ENCODE measurements around the gene ACOX2.
"Not testable (repeated sequence)": the region's sequence is repeated elsewhere in the genome, so short reads cannot be mapped to it uniquely, and the experiment has no call there.

Gene ACOX2

DNA sequence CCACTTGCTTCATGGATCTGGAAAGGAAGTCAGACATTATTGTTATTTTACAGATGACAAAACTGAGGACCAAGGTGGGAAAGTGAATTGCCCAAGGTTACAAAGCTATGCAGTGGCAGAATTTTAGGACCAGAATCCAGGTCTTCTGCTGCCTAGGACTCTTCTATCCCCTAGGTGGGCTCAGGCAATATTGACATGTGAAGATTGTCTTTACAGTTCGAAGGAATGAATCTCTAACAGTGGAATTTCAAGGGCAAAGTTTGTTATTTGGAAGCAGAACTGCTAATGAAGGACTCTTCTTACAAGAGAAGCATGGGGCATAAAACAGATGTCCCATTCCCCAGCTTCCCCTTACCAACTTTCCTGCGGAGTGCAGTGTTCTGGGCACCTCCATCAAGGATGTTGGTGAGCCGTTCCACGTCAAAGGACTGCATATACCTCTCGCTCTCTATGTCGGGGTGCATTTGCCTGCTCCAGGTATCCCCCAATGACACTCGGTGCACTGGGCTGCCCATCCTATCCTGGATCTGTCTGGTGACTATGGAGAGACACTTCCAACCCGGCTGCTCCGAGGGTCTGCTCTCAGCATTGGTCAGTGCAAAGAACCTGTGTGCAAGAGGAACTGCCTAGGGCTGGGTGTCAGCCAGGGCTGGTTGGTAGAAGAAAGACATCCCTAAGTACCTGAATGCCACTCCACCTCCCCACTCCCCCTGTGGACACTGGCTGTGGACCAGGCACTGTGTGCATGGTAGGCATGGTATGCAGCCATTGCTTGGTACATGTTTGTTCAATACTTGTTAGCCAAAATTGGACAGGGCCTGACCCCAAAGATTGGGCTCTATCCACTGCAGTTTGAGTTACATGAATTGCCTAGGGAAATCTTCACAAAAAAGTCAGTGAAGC is 2.1 kb downstream of the ACOX2 start:
- no peak for DNase-seq

DNA sequence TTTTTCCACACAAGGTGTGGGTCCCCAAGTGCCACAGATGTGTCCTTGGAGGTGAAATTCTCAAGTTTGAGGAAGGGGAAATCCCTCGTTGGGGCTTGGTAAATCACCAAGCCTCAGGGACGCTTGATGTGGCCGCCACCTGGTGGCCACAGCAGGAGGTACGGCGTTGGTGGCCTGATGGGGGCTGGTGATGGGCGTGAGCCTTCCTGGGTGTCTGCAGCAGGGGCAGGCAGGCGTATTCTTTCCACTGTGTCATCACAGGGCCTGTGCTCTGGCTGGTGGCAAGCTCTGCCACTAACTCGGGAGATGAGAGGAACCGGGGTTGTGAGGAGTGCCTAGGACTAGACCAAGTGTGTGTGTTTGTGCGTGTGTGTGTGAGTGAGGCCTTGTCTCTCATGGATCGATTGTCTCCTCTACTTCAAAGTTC is 4.2 kb downstream of the ACOX2 start:
- peak; percentile 87 for DNase-seq

DNA sequence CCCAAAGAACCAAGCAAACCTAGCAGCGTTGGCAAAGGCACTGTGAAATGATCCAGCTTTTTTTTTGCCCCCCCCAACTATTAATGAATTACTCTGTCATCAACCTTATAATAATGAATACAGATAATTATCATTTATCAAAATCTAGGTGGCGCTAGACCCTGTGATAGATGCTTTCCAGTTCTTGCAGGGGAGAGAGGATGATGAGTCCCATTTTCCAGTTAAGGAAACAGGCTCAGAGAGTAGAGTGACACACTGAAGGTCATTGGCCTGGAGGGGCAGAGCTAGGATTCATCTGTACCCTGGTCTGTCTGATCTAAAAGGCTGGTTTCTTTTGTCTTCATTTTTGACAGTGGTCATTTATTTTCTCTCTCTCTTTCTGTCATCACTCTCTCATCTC is 5.0 kb downstream of the ACOX2 start:
- DNase-seq: no peak

DNA sequence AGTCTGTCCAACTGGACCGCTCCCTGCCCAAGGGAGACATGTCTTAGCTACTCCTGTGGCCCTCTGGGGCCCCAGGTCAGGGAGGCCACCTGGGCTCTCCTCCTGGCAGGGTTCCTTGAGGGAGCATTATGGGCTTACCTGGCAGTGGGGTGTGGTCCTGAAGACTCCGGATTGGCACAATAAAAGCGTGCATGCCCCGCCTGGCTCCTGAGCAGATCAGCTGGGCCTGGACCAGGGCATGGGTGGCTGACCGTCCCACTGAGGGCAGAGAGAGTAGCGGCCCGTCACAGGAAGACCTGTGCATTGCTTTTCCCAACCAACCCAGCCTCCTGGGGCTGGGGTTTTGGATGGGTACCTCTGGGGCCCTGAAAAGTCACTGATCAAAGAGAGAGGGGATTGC is 5.4 kb downstream of the ACOX2 start:
- DNase-seq: no peak

DNA sequence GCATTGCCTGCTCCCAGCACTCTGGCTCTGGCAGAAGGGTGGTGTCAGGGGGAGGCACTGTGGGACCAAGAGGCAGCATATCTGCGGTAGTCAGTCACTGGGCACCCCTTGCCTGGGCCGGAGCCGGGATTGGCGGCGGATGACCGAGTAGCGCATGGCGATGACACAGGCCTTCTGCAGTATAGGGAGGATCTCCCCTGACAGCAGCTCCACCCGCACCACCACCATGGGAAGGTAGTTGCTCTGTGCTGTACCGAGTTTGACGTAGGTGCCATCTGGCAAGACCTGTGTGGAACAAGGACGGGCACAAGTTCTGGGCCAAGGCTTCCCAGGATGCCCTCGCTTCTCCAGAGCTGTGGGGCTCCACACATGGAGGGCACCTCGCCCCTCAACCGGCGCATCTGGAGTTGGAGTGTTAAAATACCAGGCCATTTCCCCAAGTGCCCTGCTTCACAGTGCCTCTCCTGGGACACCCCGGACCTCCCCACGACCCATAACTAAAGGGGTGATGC is 6.6 kb downstream of the ACOX2 start:
- DNase-seq: no peak

DNA sequence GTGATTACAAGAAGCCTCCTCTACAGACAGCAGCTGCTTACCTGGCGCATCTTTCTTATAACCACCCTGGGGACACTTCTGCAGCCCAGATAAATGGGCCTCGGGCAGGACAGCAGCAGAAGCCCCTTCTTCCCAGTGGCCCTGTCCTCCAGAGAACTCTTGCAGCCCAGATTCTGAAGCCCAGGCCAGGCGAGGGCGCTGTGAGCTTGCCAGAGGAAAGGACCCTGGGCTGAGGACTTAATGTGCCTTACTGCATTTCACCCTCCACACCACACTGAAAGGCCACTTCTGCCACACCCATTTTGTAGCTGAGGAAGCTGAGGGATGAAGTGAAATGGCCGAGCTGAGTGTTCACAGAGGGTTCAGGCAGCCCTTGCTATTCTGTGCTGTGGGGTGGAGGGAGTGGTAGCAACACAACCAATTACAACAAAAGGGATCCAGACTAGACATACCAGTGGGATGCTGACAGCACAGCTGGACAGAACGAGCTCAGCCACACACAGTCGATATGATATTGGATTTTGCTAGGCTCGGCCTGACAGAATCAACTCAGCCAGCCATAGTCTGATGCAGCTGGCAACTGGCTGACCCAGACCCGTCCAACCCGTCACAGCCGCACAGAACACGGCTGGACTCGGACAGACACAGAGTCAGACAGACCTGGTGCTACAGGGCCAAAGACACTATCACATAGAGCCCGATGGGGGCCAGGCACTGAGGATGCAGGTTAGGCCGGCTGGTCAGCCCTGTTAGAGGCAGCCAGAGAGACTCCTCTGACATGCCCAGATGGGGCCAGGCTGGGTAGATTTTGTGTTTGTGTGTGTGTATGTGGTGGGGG is 7.3 kb downstream of the ACOX2 start:
- no peak for DNase-seq

DNA sequence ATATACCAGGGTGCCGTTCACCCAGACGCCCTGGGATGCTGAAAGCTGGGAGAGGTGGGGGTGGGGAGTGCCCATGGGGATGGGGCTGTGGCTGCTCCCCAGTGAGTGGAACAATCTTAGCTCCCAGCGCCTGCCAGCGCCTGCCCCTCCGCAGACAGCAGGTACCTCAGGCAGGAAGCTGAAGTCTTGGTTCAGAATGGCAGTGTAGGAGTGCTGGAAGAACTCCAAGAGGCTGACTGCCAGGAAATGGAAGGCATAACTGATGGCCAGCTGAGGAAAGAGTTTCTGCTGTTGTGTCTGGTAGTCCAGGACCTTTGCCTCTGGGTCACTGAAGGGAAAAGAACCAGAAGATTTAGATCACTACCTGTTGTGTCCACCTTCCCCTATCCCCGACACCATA is 8.4 kb downstream of the ACOX2 start:
- DNase-seq: no peak

DNA sequence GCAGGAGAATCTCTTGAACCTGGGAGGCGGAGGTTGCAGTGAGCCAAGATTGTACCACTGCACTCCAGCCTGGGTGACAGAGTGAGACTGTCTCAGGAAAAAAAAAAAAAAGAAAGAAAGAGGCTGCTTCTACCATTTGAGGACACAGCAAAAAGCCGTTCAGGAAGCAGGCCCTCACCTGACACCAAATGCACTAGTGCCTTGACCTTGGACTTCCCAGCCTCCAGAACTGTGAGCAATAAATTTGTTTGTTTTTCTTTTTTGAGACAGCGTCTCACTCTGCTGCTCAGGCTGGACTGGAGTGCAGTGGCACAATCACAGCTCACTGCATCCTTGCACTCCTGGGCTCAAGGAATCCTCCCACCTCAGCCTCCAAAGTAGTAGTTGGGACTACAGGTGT is 9.6 kb downstream of the ACOX2 start:
- DNase-seq: not testable (repeated sequence)

DNA sequence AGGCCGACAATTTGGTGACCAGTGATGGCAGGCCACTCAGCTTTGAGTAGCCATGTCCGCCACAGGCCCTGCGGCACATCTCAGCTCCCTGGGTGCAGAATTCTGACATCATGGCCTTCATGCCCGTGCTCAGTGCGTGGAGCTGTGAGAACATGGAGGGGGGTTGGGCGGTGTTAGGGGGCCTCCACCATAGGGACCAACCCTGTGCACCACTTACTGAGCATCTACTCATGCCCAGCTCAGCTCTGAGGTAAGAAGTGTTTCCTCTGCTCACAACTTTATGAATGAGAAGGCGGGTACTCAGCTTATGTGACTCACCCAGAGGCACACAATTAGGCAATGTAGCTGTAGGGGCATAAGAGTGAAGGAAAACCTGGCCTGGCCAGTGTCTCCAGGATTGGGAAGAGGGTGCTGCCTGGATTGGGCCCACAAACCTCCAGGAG is 10.5 kb downstream of the ACOX2 start:
- no peak for DNase-seq

DNA sequence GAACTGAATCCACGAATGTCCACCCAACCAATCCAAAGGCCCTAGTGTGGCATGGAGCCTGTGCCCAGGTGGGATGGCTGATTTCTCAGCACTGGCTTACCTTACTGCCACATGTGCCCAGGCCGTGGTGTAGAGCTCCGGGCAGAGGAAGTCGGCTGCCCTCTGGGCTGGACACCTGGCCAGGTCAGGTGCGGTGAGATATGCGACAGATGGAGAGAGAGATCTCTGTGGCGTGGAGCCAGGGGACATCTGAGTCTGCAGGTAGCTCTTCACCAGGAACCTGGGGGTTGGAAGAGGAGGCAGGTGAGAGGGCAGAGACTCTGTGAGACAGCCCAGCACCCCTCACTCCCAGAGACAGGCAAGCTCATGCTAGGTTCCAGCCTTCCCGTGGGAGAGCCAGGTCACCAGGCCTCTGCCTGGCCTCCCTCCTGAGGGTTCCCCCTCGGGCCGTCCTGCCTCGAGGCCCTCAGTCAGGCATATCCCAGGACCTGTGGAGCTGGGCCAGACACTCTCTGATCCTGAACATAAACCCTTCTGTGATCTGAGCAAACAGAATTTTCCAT is 12.6 kb downstream of the ACOX2 start:
- DNase-seq: no peak

DNA sequence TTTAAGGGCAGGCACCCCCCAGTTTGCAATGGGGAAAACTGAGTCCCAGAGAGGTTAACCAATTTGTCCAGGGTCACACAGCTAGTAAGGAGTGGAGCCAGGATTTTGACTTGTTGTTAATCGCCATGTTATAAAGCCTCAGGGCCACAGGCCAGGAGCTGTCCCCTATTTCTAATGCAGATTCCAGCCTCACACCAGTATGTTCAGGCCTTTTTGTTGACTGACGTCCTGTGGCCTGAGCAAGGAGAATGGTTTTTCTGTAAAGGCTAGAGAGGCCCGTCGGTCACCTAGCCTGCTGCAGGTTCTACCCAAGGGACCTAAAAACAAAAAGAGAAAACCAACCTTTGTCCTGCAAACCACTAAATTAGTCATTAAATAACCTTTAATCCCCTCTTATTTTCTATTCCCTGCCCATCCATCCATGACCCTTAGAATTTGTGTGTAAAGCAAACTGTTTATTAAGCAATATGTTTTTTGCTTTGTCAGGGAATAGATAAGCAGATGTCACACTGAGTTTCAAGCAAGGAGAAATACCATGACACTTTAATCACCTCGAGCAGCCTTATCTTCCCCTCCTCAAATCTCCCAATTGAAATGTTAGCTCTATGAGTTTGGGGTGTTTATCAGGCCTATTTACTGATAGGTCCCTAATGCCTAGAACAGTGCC is 14.1 kb downstream of the ACOX2 start:
- no peak for DNase-seq

DNA sequence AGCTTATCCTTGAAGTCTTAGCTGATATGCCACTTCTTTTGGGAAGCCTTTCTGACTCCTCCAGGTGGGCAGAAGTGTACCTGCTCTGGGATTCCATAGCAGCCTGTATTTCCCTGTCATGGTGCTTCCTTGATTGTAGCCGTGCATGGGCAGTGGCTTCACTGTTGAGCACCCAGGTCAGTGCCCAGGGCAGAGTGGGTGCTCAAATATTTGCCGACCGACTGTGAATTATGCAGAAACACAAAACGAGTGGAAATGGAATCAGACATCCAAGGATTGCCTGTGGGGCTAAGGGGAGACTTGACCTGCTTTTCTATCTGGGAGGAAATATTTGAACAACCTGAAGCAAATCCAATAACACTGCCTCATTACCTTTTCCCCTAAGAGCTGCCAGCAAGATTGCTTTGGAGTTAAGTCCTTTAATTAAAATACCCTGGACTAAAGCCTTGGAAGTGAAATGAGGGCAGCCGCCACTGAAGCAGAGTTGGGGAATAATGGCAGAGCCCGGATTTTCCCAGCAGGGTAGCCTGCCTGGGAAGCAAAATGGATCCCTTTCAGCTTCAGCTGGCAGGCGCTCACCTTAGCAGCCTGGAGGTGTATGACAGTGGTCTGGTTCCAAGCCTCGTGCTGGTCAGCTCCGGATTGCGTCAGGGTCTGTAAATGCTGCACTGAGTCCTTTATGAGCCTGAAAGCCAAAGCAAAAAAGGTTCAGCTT is 14.9 kb downstream of the ACOX2 start:
- no peak for DNase-seq

DNA sequence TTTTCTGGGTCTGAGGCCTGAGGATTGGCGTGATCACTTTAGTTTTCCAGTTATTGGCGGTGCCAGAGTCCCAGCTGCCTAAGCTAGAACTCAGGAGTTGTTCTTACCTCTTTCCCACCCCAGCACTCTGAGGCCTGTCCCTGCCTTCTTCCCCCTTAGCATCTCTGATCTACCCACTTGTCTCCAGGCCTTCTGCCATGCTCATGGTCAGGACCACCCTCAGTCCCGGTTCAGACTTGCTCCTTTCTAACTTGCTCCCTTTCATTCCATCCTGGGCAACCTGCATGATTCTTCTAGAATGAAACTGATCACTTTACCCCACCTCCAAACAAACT is 15.7 kb downstream of the ACOX2 start:
- no peak for DNase-seq

DNA sequence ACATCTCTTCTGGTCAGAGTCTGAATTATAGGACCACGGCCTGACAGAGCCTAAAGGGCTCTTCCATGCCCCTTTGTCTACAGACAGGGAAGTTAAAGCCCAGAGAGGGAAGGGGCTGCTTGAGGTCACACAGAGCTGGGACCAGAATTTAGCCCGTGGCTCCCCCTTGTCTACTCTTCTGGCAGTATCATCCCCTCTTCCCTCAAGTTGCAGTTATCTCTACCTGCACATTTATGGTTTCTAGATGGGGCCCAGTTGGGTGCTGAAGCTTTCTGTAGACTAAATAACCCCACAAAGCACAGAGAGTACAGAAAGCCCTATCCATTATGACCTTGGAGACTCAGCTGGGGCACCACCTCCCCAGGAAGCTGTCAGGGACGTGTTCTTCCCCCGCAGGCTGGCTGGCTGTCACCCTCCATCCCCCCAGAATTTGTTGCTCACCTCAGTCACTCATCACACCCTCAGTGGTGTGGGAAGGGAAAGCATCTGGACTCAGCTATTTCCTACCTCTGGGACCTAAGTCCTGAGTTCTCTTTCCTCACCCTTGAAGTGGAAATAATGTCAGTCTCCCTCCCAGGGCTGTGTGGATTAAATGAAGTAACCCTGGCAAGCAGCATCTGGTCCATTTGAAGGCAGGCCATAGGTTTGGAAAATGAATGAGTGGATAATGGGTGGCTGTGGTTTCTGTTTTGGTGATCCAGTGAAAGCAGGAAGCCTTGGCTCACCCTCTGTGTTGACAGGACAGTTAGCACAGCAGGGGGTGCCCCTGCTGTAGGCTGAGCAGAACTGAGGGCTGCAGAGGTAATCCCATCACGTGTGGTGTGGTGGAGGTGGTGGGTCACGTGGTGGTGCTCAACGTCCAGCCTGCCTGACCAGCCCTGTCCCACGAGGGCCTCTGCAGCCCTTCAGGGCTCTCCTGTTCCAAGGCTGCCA is 16.3 kb downstream of the ACOX2 start:
- DNase-seq: no peak

DNA sequence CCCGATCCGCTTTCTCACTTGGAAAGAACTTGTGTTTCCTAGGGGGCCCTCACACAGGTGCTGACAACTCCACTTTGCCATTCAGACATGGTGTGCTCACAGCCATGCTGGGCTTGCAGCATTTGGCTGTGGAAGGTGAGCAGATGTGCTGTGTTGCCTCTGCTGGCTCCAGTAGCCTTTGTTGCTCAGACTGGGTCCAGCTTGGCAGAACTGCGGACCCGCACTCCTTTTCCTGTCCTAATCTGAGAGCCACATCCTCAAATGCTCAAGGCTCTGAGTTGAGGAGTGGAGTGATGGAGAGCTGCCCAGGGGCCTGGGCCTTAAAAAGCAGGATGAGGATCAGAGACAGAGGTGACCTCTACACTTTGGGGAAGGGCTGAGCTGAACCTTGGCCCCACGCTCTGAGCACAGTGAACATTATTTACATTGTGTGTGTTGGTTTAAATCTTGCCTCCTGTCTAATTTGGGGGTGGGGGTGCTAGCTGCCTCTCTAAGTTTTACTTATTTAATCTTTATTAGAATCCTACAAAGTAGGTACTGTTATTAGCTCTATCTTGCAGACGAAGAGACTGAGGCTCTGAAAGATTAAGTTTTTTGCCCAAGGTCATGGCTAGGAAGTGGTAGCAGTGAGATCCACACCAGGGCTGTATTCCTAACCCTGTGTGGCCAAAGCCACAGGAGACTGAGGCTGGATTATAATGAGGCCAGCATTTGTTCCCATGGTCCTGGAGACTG is 17.2 kb downstream of the ACOX2 start:
- no peak for DNase-seq

DNA sequence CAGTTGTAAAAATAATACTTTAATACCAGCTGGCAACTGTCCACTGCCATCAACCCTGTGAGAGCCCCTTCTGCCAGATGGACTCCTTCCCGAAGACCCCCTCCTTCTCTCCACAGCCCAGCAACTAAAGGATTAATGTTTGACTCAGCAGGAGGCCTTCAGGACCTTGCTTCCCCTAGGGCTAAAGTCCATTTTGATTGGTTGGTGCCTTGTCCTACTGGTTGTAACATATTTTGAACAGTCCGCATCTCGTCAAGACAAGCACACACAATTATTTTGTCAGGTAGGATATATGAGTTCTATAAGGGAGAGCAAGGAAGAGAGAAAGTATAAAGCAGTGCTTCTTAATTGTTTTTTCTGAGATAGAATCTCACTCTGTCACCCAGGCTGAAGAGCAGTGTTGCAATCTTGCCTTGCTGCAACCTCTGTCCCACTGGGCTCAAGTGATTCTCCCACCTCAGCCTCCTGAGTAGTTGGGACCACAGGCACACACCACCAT is 18.6 kb downstream of the ACOX2 start:
- DNase-seq: no peak

DNA sequence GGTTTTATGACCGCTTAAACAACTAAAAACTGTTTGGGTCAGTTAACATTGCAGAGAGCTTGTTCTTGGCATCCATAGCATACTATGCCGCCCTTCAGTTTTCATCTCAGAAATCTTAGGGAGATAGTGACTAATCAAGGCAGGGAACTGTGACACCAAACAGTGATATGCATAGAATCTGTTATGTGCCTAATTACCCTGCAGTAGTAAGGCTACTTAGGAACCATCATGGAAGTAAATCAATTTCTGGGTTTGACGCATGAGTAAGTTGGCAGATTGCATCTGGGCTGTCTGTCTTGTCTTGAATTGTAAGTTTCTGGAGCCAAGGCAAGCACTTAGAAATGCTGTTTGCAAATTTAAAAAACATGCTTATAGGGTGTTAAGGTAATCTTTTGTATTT is 22.6 kb downstream of the ACOX2 start:
- no peak for DNase-seq

DNA sequence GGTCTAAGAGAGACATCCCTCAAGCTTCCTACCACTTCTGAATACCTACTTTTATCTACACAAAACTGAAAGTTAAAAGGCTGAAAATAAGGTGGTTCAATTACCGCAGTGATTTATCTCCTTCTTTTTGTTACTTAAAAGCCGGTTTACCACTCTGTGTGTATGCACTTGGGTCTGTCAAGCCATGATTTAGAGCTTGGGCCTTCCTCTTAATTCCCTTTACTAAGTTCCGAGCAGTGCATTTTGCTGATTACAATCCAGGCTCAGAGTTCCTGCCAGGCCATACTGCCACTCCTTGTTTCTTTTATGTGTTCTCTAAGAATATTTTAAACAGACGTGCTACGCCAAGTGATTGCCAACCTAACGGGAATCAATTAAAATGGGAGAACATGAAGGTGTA is 28.6 kb downstream of the ACOX2 start:
- DNase-seq: no peak

DNA sequence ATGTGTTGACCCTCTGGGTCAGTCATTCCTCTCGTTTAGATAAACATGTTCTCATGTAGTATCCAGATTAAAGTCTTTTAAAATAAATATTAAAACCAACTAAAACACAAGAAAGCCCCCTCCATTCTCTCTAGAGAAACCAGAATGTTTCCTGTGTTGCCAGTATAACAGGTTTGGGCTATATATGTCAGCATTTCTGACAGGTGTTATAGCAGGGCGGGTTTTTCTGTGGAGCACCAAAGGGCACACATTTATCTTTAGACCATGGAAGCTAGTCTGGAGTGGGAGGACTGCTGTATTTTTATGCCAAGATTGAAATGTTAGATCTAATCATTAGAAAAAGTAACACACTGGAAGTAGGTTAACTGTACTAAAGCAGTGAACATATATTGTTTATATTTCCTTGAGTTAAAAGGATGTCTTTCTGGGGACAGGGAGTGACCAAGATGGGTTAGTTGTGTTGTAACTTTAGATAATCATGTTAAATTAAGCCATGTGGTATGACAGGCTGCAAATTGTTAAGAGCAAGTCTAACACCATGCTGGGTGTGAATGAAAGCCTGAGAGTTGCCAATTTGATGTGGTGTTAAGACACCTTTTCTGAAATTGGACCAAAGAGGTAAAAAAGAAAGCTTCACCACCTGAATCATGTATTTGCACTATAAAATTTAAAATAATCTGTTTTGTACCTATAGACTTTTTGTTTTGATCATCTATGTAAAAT is 29.5 kb downstream of the ACOX2 start:
- no peak for DNase-seq

DNA sequence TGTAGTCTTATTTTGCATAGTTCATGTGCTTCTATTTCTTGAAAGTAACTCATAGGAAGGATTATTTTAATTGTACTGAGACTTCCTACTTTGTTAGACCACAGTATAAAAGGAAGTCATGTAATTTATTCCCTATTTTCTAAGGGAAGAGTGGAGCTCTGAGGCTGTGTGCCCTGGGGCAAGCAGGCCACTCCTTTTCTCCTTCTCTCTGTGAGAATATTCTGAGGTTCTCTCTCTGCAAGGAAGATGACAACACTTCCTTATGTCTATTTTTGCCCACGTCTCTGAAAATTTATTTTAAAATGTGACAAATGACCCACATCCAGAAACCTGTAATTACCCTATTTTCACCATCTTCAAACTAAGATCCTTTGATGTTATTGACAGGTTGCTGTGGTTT is 34.1 kb downstream of the ACOX2 start:
- DNase-seq: no peak

Measured in activated CD8-positive, alpha-beta memory T cell treated with anti-CD3 and anti-CD28 coated beads, Interleukin-2, amount 50 U/mL, for 48 hours (primary cell).